WTC11 (cell line): ENCODE measurements around the gene MTCL1. TPM values are rescaled to one million over a fixed set of nuclear protein-coding genes. Genes with fewer than 3 reads are reported as not detected.

ENCODE experiments used
- ATAC-seq: fragments of 200-7000 bp; cut with Tn5 transposase; 2 replicates; pipeline ENCODE4 v1.10.0; 2021; ENCODE audit warnings: mild to moderate bottlenecking, moderate library complexity
- CTCF ChIA-PET: fragments of 300-600 bp; sonication (Branson Sonifier 250); formaldehyde crosslinking; loops from one replicate; lab custom pipeline; 2021; ENCODE audit warnings: antibody characterized with exemption; lab: Charles Lee
- POLR2A ChIA-PET: fragments of 350-600 bp; sonication (Branson Sonifier 250); formaldehyde crosslinking; loops from one replicate; lab custom pipeline; 2021; ENCODE audit warnings: antibody characterized with exemption; lab: Charles Lee
- DNase-seq: peaks from one replicate; pipeline ENCODE4 v3.0.0; 2021; ENCODE audit warnings: low spot score
- H3K27ac Mint-ChIP-seq: 2 replicates; pipeline ENCODE4 v1.8.0; 2021; ENCODE audit warnings: mixed read lengths
- H3K27me3 Mint-ChIP-seq: 2 replicates; pipeline ENCODE4 v1.8.0; 2021; ENCODE audit warnings: low read depth, mild to moderate bottlenecking, moderate library complexity, mixed read lengths
- H3K36me3 Mint-ChIP-seq: 2 replicates; pipeline ENCODE4 v1.8.0; 2021; ENCODE audit warnings: mixed read lengths
- H3K4me1 Mint-ChIP-seq: 2 replicates; pipeline ENCODE4 v1.8.0; 2022; ENCODE audit warnings: mixed read lengths
- H3K4me3 Mint-ChIP-seq: 2 replicates; pipeline ENCODE4 v1.8.0; 2021; ENCODE audit warnings: mild to moderate bottlenecking, moderate library complexity, mixed read lengths
- H3K9me3 Mint-ChIP-seq: 2 replicates; pipeline ENCODE4 v1.8.0; 2021; ENCODE audit warnings: mixed read lengths
- ATF2 ChIP-seq: sonication (generic); formaldehyde crosslinking; IDR thresholded peaks from 2 replicates; pipeline ENCODE4 v1.8.1; 2022; ENCODE audit warnings: low read depth, missing genetic modification reagents, borderline replicate concordance
- NFATC4 ChIP-seq: fragments of 250-450 bp; sonication (Bioruptor Pico); IDR thresholded peaks from 2 replicates; pipeline ENCODE4 v1.9.0; 2021; ENCODE audit warnings: mild to moderate bottlenecking
- TP53 ChIP-seq: sonication (generic); formaldehyde crosslinking; IDR thresholded peaks from 2 replicates; pipeline ENCODE4 v1.8.1; 2023; ENCODE audit warnings: mild to moderate bottlenecking, missing genetic modification reagents
- USF2 ChIP-seq: sonication (generic); formaldehyde crosslinking; IDR thresholded peaks from 2 replicates; pipeline ENCODE4 v1.8.1; 2023; ENCODE audit warnings: mild to moderate bottlenecking, missing genetic modification reagents, moderate library complexity
- ZNF281 ChIP-seq: sonication (generic); formaldehyde crosslinking; IDR thresholded peaks from 2 replicates; pipeline ENCODE4 v1.8.0; 2023; ENCODE audit warnings: mild to moderate bottlenecking, missing genetic modification reagents
- ZNF317 ChIP-seq: sonication (generic); formaldehyde crosslinking; IDR thresholded peaks from 2 replicates; pipeline ENCODE4 v1.8.1; 2023; ENCODE audit warnings: low read depth, mild to moderate bottlenecking, moderate library complexity, missing genetic modification reagents, borderline replicate concordance
- ZNF416 ChIP-seq: fragments of 250-450 bp; sonication (Bioruptor Pico); IDR thresholded peaks from 2 replicates; pipeline ENCODE4 v1.9.0; 2021; ENCODE audit warnings: mild to moderate bottlenecking, inconsistent platforms
- ZNF532 ChIP-seq: fragments of 250-450 bp; sonication (Bioruptor Pico); IDR thresholded peaks from 2 replicates; pipeline ENCODE4 v1.9.0; 2021; ENCODE audit warnings: mild to moderate bottlenecking, borderline replicate concordance
- total RNA-seq: library from RNA; stranded (reverse); gene quantifications from 3 replicates; pipeline ENCODE4 v1.2.3, GENCODE V29; 2021
- TF ChIP-seq, protein P1 (sequence below): fragments of 250-450 bp; sonication (Bioruptor Pico); IDR thresholded peaks from 2 replicates; pipeline ENCODE4 v1.9.0; 2021; ENCODE audit warnings: mild to moderate bottlenecking

MTCL1 gene
- total RNA-seq, 1 experiment from 2014 or later, result 64.3 TPM

- TF ChIP-seq ZNF281, result no peak
- no peak for TF ChIP-seq USF2 (CRISPR knock-in tag)
- TF ChIP-seq ZNF416 (CRISPR knock-in tag), result no peak
- TF ChIP-seq, all 79 proteins: peak for 0
Measured at GRCh38 chr18:8785855-8786482, 80.6 kb downstream of the MTCL1 start (continued).

DNA sequence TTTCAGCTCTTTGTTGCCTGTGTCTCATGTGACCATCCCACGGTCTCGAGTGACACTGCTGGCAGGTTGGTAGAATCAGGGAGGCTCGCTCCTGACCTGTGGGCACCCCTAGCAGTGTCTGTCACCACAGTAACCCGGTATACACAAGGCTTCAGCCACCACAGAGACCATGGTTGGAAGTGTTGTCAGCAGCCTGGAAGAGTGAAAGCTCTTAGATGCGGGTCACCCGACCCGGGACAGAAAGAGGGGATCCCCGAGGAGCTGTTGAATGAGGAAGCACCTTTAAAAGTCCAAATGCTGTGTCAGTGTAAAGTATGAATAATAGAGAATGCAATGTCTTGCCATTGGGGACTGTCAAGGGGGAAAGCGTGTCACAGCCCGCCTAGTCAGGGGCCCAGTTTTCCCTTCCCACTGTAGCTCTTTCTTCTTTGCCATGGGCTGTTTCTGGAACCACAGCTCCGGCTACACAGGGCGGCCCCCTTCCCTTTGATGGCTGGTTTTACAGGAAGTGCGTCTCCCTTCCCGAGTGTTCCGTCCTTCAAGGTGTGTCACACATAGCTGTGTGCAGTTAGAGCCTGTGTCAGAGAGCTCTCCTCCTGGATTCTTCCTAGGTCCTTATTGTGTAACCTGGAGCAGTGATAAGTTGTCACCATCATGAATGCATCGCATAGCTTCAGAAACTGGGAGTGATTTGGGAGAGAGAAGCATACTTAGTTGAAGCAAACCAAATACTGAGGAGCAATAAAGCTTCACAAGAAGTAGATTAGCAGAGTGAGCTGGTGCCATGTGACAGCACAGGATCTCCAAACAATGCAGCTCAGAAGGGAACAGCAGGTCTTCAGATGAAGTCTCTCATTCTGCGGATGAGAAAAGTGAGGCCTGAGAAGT is 81.4 kb downstream of the MTCL1 start:
- no peak overlapping the region for H3K4me3 Mint-ChIP-seq
- peaks cover 31% of the 10 kb centered on the region for H3K4me1 Mint-ChIP-seq
- ATAC-seq (no peak), DNase-seq (no peak)
- H3K27me3 Mint-ChIP-seq, result no peaks in the 10 kb centered on the region
- ChIA-PET POLR2A (interaction anchor here (0.9 kb wide), 1 partner anchor 80 kb away, joined by 3 read pairs; no protein-coding TSS in a partner anchor), CTCF (interaction anchor here (0.7 to 1.7 kb wide), 5 partner anchors 11 to 415 kb away, joined by 3 to 6 read pairs (median 3); no protein-coding TSS in a partner anchor)
- peaks cover 47% of the 10 kb centered on the region for H3K36me3 Mint-ChIP-seq
- TF ChIP-seq ATF2 (CRISPR knock-in tag) (no peak), ZNF281 (no peak), ZNF317 (no peak), NFATC4 (no peak), TP53 (no peak), ZNF532 (CRISPR knock-in tag) (no peak)
- TF ChIP-seq, protein P1, sequence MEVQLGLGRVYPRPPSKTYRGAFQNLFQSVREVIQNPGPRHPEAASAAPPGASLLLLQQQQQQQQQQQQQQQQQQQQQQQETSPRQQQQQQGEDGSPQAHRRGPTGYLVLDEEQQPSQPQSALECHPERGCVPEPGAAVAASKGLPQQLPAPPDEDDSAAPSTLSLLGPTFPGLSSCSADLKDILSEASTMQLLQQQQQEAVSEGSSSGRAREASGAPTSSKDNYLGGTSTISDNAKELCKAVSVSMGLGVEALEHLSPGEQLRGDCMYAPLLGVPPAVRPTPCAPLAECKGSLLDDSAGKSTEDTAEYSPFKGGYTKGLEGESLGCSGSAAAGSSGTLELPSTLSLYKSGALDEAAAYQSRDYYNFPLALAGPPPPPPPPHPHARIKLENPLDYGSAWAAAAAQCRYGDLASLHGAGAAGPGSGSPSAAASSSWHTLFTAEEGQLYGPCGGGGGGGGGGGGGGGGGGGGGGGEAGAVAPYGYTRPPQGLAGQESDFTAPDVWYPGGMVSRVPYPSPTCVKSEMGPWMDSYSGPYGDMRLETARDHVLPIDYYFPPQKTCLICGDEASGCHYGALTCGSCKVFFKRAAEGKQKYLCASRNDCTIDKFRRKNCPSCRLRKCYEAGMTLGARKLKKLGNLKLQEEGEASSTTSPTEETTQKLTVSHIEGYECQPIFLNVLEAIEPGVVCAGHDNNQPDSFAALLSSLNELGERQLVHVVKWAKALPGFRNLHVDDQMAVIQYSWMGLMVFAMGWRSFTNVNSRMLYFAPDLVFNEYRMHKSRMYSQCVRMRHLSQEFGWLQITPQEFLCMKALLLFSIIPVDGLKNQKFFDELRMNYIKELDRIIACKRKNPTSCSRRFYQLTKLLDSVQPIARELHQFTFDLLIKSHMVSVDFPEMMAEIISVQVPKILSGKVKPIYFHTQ (CRISPR knock-in tag), result no peak
- no peaks in the 10 kb centered on the region for H3K9me3 Mint-ChIP-seq
- peak overlapping the region; percentile 80; the same call in 1 of the 2 replicates for H3K27ac Mint-ChIP-seq
